ENCODE measurements around the gene CCDC127.

GRCh38 chr5:163841-164240 lies 54.1 kb downstream of the CCDC127 start:
- TF ChIP-seq REST (IDR thresholded peaks at IDR 0.05), result no peak
- no peak for TF ChIP-seq YY1 (IDR thresholded peaks at IDR 0.05)
- TF ChIP-seq EGR1 (IDR thresholded peaks at IDR 0.05; ENCODE audit: low read depth in 2 of 2), result no peak
- TF ChIP-seq CTCF (IDR thresholded peaks at IDR 0.05; ENCODE audit: low read depth, low read length, missing input control), result no peak
- TF ChIP-seq ATF3 (IDR thresholded peaks at IDR 0.05), result no peak
- no peak for TF ChIP-seq GABPA (IDR thresholded peaks at IDR 0.05 in 1 of 2, conservative IDR thresholded peaks at IDR 0.05 in 1 of 2)
- TF ChIP-seq JUND (IDR thresholded peaks at IDR 0.05), result no peak
- no peak for TF ChIP-seq RAD21 (IDR thresholded peaks at IDR 0.05)
- no peak for TF ChIP-seq NR2F2 (IDR thresholded peaks at IDR 0.05)
- TF ChIP-seq MAX (IDR thresholded peaks at IDR 0.05), result no peak
